H1 (cell line): ENCODE results near the gene TMEM273. TPM values are rescaled to one million over a fixed set of nuclear protein-coding genes. Genes with fewer than 3 reads are reported as not detected.

Source experiments
- CHD7 ChIP-seq: fragments of 300-600 bp; sonication (generic); IDR thresholded peaks from 2 replicates; pipeline ENCODE4 v1.7.1; 2012; ENCODE audit warnings: low read length, moderate library complexity, mild to moderate bottlenecking, inconsistent platforms; ENCODE audit not compliant: insufficient replicate concordance
- polyA plus RNA-seq, 7 experiments: library from polyadenylated mRNA; depleted of rRNA in 3 of 7; stranded (reverse) in 5 of 7; unstranded in 2 of 7; fragments of >200 nt in 5 of 7; fragments of 200-250 nt in 2 of 7; gene quantifications; 1 replicate in 5 of 7; 2 replicates in 1 of 7; 4 replicates in 1 of 7; pipeline versions ENCODE4 v1.2.1 to v1.2.3, GENCODE V29; 2011 to 2013; ENCODE audit warnings: missing spikeins in 2 of 7, mixed read lengths in 2 of 7
- total RNA-seq: library from RNA; stranded (reverse); fragmentation: NEBNext Ultra II Directional; extraction: Animal tissue kit (Norgen Biotek cat#: 25700); gene quantifications from 2 replicates; pipeline ENCODE4 v1.2.1, GENCODE V29; 2021

Gene TMEM273
- total and polyA plus RNA-seq, 2 of the 8 experiments (the other 6 are each of a cell fraction or from before 2014, with no cell fraction given), result not detected

GRCh38 chr10:49151025-49151445 lies 37.2 kb downstream of the TMEM273 start (continued):
- no peak for TF ChIP-seq CHD7
- TF ChIP-seq, all 59 proteins: peak for 0
